WERI-Rb-1 (cell line): ENCODE results near the gene KCP.

Experiments used
- DNase-seq: peaks from one replicate; pipeline ENCODE4 v3.0.0-alpha.2; 2020
- H3K27ac ChIP-seq: fragments of 250-450 bp; sonication (Bioruptor Pico); 2 replicates; pipeline ENCODE4 v1.5.1; 2020; ENCODE audit warnings: mild to moderate bottlenecking, moderate library complexity
- H3K27me3 ChIP-seq: fragments of 250-450 bp; sonication (Bioruptor Pico); 2 replicates; pipeline ENCODE4 v1.5.1; 2021; ENCODE audit warnings: mild to moderate bottlenecking, low read depth, moderate library complexity; ENCODE audit not compliant: insufficient read depth, severe bottlenecking
- H3K36me3 ChIP-seq: fragments of 250-450 bp; sonication (Bioruptor Pico); 2 replicates; pipeline ENCODE4 v1.5.1; 2020; ENCODE audit warnings: mild to moderate bottlenecking, moderate library complexity
- H3K4me3 ChIP-seq: 2 replicates; pipeline ENCODE4 v1.5.1; 2011; ENCODE audit warnings: low read depth, mild to moderate bottlenecking, control low read depth, low read length
- H3K9me3 ChIP-seq: fragments of 250-450 bp; sonication (Bioruptor Pico); 2 replicates; pipeline ENCODE4 v1.5.1; 2021; ENCODE audit warnings: mild to moderate bottlenecking, moderate library complexity; ENCODE audit not compliant: severe bottlenecking
- CTCF ChIP-seq: IDR thresholded peaks from 2 replicates; pipeline ENCODE4 v1.5.1; 2011; ENCODE audit warnings: low read depth, mild to moderate bottlenecking, control low read depth, inconsistent platforms, low read length

The KCP gene

GRCh38 chr7:128951296-128951695 is 40.8 kb upstream of the KCP start:
- H3K9me3 ChIP-seq = no peaks in the 10 kb centered on the region
- no peak overlapping the region for H3K27ac ChIP-seq
- no peak for DNase-seq
- H3K36me3 ChIP-seq = peaks cover 33% of the 10 kb centered on the region
- TF ChIP-seq CTCF = no peak
- no peaks in the 10 kb centered on the region for H3K27me3 ChIP-seq
- no peak overlapping the region for H3K4me3 ChIP-seq

GRCh38 chr7:128948976-128949760 is 38.7 kb upstream of the KCP start:
- Histone ChIP-seq H3K27ac (no peak overlapping the region), H3K9me3 (no peaks in the 10 kb centered on the region), H3K36me3 (peaks cover 19% of the 10 kb centered on the region), H3K4me3 (no peak overlapping the region), H3K27me3 (no peaks in the 10 kb centered on the region)
- DNase-seq = no peak
- no peak for TF ChIP-seq CTCF

GRCh38 chr7:128948312-128948973 is 37.9 kb upstream of the KCP start:
- Histone ChIP-seq H3K9me3 (no peaks in the 10 kb centered on the region), H3K27me3 (no peaks in the 10 kb centered on the region), H3K36me3 (peaks cover 13% of the 10 kb centered on the region), H3K27ac (no peak overlapping the region), H3K4me3 (no peak overlapping the region)
- no peak for TF ChIP-seq CTCF
- DNase-seq = no peak

- Histone ChIP-seq H3K9me3 (no peaks in the 10 kb centered on the region), H3K27me3 (no peaks in the 10 kb centered on the region), H3K36me3 (peaks cover 8% of the 10 kb centered on the region), H3K27ac (no peak overlapping the region), H3K4me3 (no peak overlapping the region)
- no peak for DNase-seq
- no peak for TF ChIP-seq CTCF
Measured at GRCh38 chr7:128947854-128948253, 37.3 kb upstream of the KCP start.

- peak; percentile 47 for TF ChIP-seq CTCF
- DNase-seq = no peak
- no peaks in the 10 kb centered on the region for H3K9me3 ChIP-seq
- peaks cover 4% of the 10 kb centered on the region for H3K36me3 ChIP-seq
- H3K4me3 ChIP-seq = no peak overlapping the region
- no peaks in the 10 kb centered on the region for H3K27me3 ChIP-seq
- no peak overlapping the region for H3K27ac ChIP-seq
Measured at GRCh38 chr7:128946936-128947830, 36.7 kb upstream of the KCP start.
